ENCODE data around the gene DOCK4. TPM values are rescaled to one million over a fixed set of nuclear protein-coding genes. Genes with fewer than 3 reads are reported as not detected.

DOCK4 gene
- polyA plus RNA-seq, 10 donors: 8.2 to 16.1 (median 11.7) TPM

- no peak for DNase-seq
These were observed 12.2 kb downstream of the DOCK4 start for GRCh38 chr7:112193915-112194502.

DNA sequence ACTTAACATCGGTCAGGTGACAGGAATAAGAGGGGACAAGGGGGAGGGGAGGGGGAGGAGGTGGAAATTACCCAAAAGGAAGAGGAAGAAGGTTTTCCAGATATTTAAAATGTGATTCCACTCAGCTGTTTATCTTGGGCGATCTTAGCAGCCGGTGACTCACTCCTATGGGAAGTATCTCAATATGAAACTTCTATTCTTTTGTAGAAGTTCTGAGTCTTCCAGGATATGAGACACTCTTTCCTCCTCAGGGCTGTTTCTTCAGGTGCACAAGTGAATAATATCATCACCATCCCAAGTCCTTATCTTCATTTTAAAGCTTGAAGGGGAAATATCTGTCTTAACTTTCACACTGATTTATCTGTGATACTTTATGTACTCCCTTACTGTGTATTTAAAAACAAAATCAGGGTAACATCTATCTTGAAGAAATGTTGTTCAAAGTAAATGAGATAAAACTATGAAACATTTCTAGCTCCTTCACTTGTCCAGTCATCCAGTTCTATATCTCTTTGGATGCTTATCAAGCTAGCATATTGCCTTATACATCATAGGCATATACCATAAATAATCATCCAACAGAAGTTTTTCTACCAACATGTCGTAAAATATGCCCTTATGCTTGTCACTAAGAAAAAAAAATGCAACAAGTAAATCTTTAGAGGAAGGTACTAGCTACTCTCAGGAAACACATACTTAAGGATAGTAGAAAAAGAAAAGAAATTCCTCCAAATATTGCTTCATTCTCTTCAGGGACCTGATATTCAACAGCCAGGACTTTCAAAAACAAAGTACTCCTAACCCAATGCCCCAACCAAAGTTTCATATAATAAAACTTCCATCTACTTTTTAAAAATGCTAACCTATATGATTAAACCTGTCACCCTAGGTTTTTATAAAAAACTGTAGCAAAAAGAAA is 13.7 kb downstream of the DOCK4 start:
- DNase-seq: no peak

DNA sequence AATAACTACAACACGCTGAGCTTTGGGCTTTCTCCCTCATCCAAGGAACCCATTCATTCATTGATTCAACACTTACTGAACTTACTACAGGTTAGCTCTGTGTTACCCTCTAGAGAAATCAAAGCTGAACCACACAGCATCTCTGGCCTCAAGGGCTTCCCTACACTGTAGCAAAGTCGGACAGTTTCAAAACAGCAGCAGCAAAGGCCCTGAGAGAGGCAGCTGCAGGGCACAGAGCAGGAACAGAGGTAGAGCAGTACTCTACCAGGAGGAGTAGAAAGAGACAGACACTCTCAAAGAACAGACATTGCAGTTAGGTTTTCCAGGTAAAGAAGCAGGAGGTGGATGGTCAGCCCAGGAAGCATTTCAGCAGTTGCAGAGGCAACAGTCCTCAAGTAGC is 16.1 kb downstream of the DOCK4 start:
- DNase-seq: no peak

DNA sequence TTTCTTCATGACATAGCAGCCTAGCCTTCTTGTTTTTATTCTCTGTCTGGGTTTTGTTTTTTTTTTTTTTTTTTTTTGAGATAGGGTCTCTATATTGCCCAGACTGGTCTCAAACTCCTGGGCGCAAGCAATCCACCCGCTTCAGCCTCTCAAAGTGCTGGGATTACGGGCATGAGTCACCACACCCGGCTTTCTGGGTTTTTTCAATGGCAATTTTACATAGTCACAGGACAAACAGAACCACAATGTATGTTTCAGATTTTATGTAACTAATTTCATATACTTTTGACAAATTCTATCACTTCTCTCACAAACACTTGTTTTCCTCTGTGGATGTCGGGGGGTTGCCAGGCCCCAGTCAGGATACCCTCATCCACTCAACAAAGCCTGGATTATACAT is 16.5 kb downstream of the DOCK4 start:
- DNase-seq: no peak

DNA sequence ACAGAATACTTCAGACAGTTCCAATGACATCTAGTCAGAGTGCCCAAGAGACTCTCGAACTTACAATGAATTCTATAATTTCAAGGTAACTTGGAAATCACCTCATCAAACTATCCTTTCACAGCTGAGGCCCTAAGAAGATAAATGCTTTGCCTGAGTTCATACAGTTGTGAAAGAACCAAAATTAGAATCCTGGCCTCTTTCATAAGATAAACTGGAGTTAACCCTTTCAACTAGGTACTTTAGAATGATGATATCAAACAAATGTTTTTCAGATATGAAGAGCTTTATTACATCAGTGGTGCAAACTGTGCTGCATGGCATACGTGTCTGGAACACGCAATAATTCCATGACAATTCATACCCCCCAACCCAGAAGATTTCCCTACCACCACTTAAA is 17.9 kb downstream of the DOCK4 start:
- no peak for DNase-seq

DNA sequence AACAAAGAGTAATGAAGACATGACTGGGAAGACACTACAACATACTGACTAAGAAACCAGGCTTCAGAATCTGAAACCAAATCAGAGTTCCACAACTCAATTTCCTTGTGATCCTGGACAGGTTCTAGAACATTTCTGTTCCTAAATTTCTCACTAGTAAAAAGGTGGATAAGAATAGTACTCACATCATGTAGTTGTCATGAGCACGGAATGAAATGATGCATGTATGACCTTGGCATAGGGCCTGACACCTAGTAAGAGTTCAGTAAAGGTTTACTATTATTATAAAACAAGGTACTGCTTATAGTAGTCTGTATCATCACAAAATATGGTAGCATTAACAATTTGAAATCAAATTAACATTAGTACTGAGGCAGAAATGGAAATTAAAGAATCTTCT is 19.9 kb downstream of the DOCK4 start:
- no peak for DNase-seq

GRCh38 chr7:112185005-112185834 is 21.0 kb downstream of the DOCK4 start:
- no peak for DNase-seq

GRCh38 chr7:112184455-112184854 is 21.7 kb downstream of the DOCK4 start:
- no peak for DNase-seq

- no peak for DNase-seq
These were observed 22.9 kb downstream of the DOCK4 start for GRCh38 chr7:112183266-112183665.

DNA sequence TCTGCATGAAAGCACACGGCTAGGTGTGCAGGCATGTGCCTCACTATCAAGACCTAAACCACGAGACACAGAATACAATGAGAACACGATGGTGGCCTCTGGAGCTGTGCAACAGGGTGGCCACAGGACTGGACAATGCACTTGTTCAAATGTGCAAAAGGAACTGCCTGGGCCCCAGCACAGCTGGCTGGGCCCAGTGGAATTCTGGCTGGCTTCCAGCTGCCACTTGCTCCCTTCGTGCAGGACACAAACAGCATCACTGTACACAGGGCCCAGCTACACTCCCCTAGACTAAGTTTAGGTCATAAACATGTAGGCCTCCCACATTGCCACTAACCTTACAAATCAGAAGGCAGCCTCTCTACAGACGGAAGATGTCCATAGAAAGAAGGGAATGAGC is 23.4 kb downstream of the DOCK4 start:
- peak in 1 of 3 donors; percentile 42 for DNase-seq

- DNase-seq: no peak
These were observed 26.0 kb downstream of the DOCK4 start for GRCh38 chr7:112180223-112180622.

DNA sequence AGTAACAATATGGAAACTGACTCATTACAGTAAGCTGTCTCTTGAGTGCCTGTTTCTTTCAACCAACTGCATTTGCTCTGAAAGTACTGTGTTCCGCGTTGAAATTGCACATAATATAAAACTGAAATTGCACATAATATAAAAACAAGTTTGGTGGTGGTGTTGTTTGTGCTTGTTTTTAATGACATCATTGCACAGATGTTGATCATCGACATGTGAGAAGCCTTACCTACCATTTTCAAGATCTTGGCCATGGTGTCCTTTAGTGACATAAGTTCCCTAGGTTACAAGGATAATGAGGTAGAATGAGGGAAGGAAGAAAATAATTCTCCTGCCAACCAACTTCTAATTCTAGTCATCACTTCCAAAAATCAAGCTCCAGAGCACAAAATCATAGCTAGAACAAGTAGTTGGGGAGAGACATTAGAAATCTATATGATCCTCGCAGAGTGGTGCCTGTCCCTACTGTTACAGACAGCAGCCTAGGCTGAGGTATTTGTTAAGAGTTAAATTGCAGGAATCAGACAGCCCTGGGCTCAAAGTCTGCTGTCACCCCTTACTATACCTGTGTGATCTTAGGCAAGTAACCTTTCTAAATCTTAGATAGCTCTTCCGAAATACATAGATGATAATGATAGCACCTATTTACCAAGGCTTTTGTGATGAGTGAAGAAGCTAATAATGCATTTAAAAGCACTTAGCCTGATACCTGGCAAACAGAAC is 29.3 kb downstream of the DOCK4 start:
- no peak for DNase-seq

- no peak for DNase-seq
These were observed 30.0 kb downstream of the DOCK4 start for GRCh38 chr7:112176241-112176640.

GRCh38 chr7:112174192-112174591 is 32.0 kb downstream of the DOCK4 start:
- DNase-seq: no peak

GRCh38 chr7:112173568-112173905 is 32.7 kb downstream of the DOCK4 start:
- DNase-seq: no peak

- peak in 2 of 3 donors; percentile 31 to 67 for DNase-seq
These were observed 33.2 kb downstream of the DOCK4 start for GRCh38 chr7:112172870-112173567.

- no peak for DNase-seq
These were observed 34.5 kb downstream of the DOCK4 start for GRCh38 chr7:112171673-112172072.

GRCh38 chr7:112168915-112169314 is 37.3 kb downstream of the DOCK4 start:
- DNase-seq: no peak

- DNase-seq: no peak
These were observed 39.1 kb downstream of the DOCK4 start for GRCh38 chr7:112167147-112167546.

GRCh38 chr7:112162784-112163506 is 43.3 kb downstream of the DOCK4 start:
- no peak for DNase-seq

Data from muscle of back (tissue), 11 donors.